ENCODE data around the gene C2orf92. TPM values are rescaled to one million over a fixed set of nuclear protein-coding genes. Genes with fewer than 3 reads are reported as not detected.

C2orf92 gene
- total RNA-seq, 1 donor from 2014 or later = 0.96 TPM

DNA sequence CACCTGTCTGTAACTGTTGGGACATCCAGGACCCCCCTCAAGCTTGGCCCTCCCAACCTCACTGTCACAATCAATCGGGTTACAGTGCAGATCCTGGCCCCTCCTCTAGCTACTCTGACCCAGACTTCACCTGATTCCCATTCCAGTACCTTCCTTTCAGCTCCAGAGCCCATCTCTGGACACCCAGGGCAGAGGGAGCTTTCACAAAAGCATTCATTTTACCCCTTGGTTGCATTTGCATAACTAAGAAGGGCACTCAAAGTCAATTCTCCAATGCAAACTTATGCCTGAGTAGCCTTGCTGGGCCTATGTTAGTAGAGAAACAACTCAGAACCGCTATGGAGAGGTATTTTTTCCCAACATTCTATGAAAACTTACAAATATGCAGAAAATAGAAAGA lies 51.2 kb downstream of the C2orf92 start:
- no peaks in the 10 kb centered on the region for H3K36me3 ChIP-seq (ENCODE audit: control insufficient read depth, insufficient read depth, low read length)
- DNase-seq (ENCODE audit: low read depth) = no peak
- H3K27me3 ChIP-seq (ENCODE audit: control insufficient read depth, insufficient read depth, low read length) = peaks cover 14% of the 10 kb centered on the region
- TF ChIP-seq, protein P1, sequence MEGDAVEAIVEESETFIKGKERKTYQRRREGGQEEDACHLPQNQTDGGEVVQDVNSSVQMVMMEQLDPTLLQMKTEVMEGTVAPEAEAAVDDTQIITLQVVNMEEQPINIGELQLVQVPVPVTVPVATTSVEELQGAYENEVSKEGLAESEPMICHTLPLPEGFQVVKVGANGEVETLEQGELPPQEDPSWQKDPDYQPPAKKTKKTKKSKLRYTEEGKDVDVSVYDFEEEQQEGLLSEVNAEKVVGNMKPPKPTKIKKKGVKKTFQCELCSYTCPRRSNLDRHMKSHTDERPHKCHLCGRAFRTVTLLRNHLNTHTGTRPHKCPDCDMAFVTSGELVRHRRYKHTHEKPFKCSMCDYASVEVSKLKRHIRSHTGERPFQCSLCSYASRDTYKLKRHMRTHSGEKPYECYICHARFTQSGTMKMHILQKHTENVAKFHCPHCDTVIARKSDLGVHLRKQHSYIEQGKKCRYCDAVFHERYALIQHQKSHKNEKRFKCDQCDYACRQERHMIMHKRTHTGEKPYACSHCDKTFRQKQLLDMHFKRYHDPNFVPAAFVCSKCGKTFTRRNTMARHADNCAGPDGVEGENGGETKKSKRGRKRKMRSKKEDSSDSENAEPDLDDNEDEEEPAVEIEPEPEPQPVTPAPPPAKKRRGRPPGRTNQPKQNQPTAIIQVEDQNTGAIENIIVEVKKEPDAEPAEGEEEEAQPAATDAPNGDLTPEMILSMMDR (IDR thresholded peaks at IDR 0.05; ENCODE audit: insufficient read depth, low read length, poor library complexity, severe bottlenecking) = no peak
- no peak overlapping the region for H3K4me3 ChIP-seq (ENCODE audit: low read depth, low read length)

GRCh38 chr2:97722227-97722626 lies 52.7 kb downstream of the C2orf92 start:
- H3K36me3 ChIP-seq (ENCODE audit: control insufficient read depth, insufficient read depth, low read length) = no peaks in the 10 kb centered on the region
- no peak overlapping the region for H3K4me3 ChIP-seq (ENCODE audit: low read depth, low read length)
- DNase-seq (ENCODE audit: low read depth) = no peak
- peaks cover 14% of the 10 kb centered on the region for H3K27me3 ChIP-seq (ENCODE audit: control insufficient read depth, insufficient read depth, low read length)
- TF ChIP-seq, protein P1 (IDR thresholded peaks at IDR 0.05; ENCODE audit: insufficient read depth, low read length, poor library complexity, severe bottlenecking) = no peak

DNA sequence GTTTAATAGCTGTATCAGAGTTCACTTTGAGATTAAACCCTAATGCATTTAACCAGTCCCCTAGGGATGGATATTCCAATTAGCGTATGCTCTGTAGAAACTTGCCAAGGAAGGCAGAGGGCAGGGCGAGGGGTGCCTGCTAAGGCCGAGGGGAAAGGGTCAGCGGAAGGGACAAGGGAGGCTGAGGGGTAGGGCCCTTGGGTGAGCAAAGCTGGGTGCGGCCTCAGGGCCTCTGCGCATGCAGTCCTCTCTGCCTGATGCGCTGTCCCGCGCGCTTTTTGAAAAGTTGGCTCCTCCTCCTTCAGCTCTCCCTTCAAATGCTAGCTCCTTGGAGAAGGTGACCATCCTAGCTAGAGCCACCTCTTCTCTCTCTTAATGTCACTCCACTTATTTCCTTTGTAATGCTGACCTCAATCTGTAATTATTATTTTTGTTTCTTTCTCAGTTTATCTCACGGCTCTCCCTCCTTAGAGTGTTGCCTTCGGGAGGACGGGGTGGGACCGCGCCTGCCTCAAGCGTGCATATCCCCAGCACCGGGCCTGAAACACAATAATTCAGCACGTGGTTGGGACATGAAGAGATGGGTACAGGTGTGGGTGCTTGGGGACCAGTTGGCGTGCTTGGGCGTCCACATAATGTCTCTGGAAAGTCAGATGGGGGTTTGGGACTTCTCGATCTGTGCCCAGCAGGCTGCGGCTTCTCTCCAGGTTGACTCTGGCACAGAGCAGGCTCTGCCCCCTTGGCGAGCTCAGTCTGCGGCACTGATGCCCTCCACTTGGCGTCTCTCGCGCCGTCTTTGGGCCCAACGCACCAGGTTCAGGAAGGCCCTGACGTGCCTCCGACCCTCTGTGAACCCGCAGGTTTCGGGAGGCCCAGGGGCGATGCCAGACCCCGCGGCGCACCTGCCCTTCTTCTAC lies 53.9 kb downstream of the C2orf92 start:
- peaks cover 12% of the 10 kb centered on the region for H3K27me3 ChIP-seq (ENCODE audit: control insufficient read depth, insufficient read depth, low read length)
- no peak for DNase-seq (ENCODE audit: low read depth)
- TF ChIP-seq, protein P1 (IDR thresholded peaks at IDR 0.05; ENCODE audit: insufficient read depth, low read length, poor library complexity, severe bottlenecking) = no peak
- H3K36me3 ChIP-seq (ENCODE audit: control insufficient read depth, insufficient read depth, low read length) = no peaks in the 10 kb centered on the region
- no peak overlapping the region for H3K4me3 ChIP-seq (ENCODE audit: low read depth, low read length)

DNA sequence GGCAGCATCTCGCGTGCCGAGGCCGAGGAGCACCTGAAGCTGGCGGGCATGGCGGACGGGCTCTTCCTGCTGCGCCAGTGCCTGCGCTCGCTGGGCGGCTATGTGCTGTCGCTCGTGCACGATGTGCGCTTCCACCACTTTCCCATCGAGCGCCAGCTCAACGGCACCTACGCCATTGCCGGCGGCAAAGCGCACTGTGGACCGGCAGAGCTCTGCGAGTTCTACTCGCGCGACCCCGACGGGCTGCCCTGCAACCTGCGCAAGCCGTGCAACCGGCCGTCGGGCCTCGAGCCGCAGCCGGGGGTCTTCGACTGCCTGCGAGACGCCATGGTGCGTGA lies 54.5 kb downstream of the C2orf92 start:
- peaks cover 12% of the 10 kb centered on the region for H3K27me3 ChIP-seq (ENCODE audit: control insufficient read depth, insufficient read depth, low read length)
- H3K4me3 ChIP-seq (ENCODE audit: low read depth, low read length) = no peak overlapping the region
- no peak for DNase-seq (ENCODE audit: low read depth)
- no peaks in the 10 kb centered on the region for H3K36me3 ChIP-seq (ENCODE audit: control insufficient read depth, insufficient read depth, low read length)
- TF ChIP-seq, protein P1 (IDR thresholded peaks at IDR 0.05; ENCODE audit: insufficient read depth, low read length, poor library complexity, severe bottlenecking) = no peak

DNA sequence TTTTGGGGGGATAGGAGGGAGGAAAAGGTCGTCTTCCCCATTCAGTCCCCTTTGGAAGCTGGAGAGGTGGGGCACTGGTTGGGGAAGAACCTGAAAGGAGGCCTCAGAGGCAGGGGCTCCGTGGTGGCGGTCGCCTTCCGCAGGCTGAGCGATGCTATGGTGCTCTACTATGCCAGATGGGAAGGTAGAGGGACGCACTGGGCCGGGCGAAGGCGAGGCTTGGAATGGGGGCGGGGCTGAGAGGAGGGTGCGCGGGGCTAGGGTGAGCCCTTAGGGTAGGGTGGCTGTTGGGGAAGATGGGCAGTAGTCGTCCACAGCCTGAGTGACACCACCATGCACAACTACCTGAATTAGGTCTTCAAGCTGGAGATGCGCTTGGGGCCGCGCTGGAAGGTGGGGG lies 55.0 kb downstream of the C2orf92 start:
- DNase-seq (ENCODE audit: low read depth) = no peak

More for the DNA sequence above, 55.0 kb downstream of the C2orf92 start:
- Histone ChIP-seq H3K27me3 (ENCODE audit: control insufficient read depth, insufficient read depth, low read length) (peaks cover 12% of the 10 kb centered on the region), H3K4me3 (ENCODE audit: low read depth, low read length) (no peak overlapping the region), H3K36me3 (ENCODE audit: control insufficient read depth, insufficient read depth, low read length) (no peaks in the 10 kb centered on the region)
- TF ChIP-seq, protein P1 (IDR thresholded peaks at IDR 0.05; ENCODE audit: insufficient read depth, low read length, poor library complexity, severe bottlenecking) = no peak

Data from kidney epithelial cell (primary cell).